GM21528 (cell line): Measurements from ENCODE around the gene TBX15.

Source experiments
- ATAC-seq: cut with Tn5 transposase; IDR thresholded peaks from one replicate; pipeline ENCODE4 v1.9.1; 2021; ENCODE audit warnings: mild to moderate bottlenecking, moderate library complexity; ENCODE audit not compliant: unreplicated experiment, low FRiP score

Gene TBX15

GRCh38 chr1:119002028-119002686 lies 14.0 kb upstream of the TBX15 start:
- ATAC-seq: no peak

GRCh38 chr1:119001181-119002027 lies 13.3 kb upstream of the TBX15 start:
- ATAC-seq: no peak

- ATAC-seq: no peak
Observed at GRCh38 chr1:119000371-119001180, 12.4 kb upstream of the TBX15 start.

- ATAC-seq: no peak
Observed at GRCh38 chr1:118999348-119000071, 11.4 kb upstream of the TBX15 start.

- no peak for ATAC-seq
Observed at GRCh38 chr1:118998171-118998570, 10.0 kb upstream of the TBX15 start.

- ATAC-seq: no peak
Observed at GRCh38 chr1:118997225-118997624, 9.1 kb upstream of the TBX15 start.

GRCh38 chr1:118995312-118996016 lies 7.3 kb upstream of the TBX15 start:
- ATAC-seq: no peak

GRCh38 chr1:118993700-118994026 lies 5.5 kb upstream of the TBX15 start:
- no peak for ATAC-seq

GRCh38 chr1:118992868-118993699 lies 4.9 kb upstream of the TBX15 start:
- no peak for ATAC-seq

- no peak for ATAC-seq
Observed at GRCh38 chr1:118992237-118992825, 4.2 kb upstream of the TBX15 start.

- ATAC-seq: no peak
Observed at GRCh38 chr1:118991448-118991847, 3.3 kb upstream of the TBX15 start.

- ATAC-seq: no peak
Observed at GRCh38 chr1:118990513-118991152, 2.5 kb upstream of the TBX15 start.

GRCh38 chr1:118989878-118990378 lies 1.8 kb upstream of the TBX15 start:
- ATAC-seq: no peak

GRCh38 chr1:118989006-118989815 lies 1.1 kb upstream of the TBX15 start:
- no peak for ATAC-seq

GRCh38 chr1:118987468-118988185 lies 516 bp downstream of the TBX15 start:
- ATAC-seq: no peak

GRCh38 chr1:118986555-118987467 lies 1.3 kb downstream of the TBX15 start:
- ATAC-seq: no peak
